HG03521 (cell line): ENCODE results near the gene MAD1L1.

Experiments
- ATAC-seq: cut with Tn5 transposase; IDR thresholded peaks from one replicate; pipeline ENCODE4 v1.9.1; 2021; ENCODE audit warnings: mild to moderate bottlenecking, moderate library complexity; ENCODE audit not compliant: unreplicated experiment

The MAD1L1 gene

GRCh38 chr7:2242541-2243429 lies 10.0 kb upstream of the MAD1L1 start:
- no peak for ATAC-seq

DNA sequence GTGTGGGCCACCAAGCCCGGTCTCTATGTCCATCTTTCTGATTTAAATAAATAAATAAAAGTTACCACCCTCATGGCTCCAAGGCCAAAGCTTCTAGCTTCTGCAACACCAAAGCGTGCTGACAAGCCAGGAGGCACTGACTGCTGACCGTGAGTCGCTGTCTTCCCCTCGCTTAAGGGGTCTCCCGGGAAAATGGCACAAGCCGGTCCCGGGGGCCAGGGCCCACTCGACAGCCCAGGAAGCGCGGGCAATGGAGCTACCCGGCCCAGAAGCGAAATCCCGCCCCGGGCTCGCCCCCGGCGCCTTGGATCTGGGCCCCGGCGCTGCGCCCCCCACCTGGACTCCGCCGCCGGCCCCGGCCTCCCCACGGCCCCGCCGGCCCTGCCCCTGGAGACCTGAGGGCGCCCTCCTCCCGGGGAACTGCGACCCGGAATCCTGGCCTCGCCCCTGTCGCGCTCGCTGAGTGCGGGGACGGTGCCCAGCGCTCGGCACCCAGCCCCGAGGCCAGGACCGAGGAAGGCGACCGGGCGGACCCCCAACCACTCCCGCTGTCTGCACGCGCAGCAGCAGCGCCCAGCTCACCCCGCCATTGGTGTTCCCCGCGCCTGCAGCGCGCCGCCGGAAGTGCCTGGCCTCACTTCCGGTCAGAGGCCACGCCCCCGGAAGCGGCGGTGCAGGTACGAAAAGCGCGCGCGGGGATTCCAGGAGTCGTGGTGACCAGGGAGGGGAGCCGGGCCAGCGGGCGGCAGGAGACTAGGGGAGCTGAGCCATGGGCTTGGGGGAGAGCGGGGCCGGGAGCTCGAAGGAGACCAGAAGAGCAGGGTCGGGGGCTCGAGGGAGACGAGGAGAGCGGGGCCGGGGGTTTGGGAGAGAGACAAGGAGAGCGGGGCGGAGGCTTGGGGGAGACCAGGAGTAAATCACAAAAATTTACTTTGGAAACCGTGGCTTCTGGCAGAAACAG lies 9.1 kb upstream of the MAD1L1 start, which contains the start of the genes MRM2 and NUDT1:
TSS of gene MRM2 (minus strand) at position 626 of the 961 bp plus-strand sequence. CDS start at position 590, 36 bp downstream.
TSS of gene NUDT1 (plus strand) at position 647 of the 961 bp plus-strand sequence. CDS start 2,349 bp downstream, outside the sequence.
- ATAC-seq: peak; percentile 80

DNA sequence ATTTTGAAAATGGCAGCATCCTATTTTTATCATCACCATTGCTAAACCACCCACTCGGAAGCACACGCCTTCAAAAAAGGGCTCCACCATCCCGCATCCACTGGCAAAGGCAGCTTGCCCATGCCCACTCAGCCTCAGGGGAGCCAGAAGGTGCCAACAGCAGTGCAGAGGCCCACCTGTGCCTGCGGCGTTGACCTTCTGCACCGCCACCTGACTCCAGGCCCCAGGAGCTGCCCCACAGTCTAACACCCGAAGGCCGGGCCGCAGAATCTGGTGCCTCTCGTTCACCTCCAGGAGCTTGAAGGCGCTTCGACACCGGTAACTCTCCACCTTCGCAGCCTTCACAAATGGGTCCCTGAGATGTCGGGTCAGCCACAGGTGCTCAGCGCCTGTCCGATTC lies 6.5 kb upstream of the MAD1L1 start:
- no peak for ATAC-seq

- peak; percentile 47 for ATAC-seq
Measured at GRCh38 chr7:2237109-2237602, 4.4 kb upstream of the MAD1L1 start.

GRCh38 chr7:2233926-2234325 lies 1.2 kb upstream of the MAD1L1 start:
- no peak for ATAC-seq

GRCh38 chr7:2231992-2232765 lies 566 bp downstream of the MAD1L1 start:
- peak; percentile 23 for ATAC-seq

GRCh38 chr7:2230882-2231281 lies 1.9 kb downstream of the MAD1L1 start:
- no peak for ATAC-seq

DNA sequence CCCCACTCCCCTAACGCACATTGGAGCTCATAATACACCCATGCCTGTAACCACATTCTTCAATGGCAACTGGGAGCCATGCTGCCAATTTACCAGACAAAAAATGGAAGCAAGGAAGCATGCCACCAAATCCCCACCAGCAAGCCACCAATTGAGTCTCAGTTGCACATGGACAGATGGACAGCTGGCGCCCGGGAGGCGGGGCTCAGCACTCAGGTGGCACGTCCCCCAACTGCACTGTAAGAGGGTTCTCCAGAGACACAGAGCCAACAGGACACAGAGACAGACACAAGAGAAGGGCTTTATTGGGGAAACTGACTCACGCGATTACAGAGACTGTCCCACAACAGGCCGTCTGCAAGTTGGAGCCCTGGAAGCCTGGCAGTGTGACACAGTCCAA lies 2.5 kb downstream of the MAD1L1 start:
- no peak for ATAC-seq

GRCh38 chr7:2229467-2229866 lies 3.3 kb downstream of the MAD1L1 start:
- ATAC-seq: no peak

DNA sequence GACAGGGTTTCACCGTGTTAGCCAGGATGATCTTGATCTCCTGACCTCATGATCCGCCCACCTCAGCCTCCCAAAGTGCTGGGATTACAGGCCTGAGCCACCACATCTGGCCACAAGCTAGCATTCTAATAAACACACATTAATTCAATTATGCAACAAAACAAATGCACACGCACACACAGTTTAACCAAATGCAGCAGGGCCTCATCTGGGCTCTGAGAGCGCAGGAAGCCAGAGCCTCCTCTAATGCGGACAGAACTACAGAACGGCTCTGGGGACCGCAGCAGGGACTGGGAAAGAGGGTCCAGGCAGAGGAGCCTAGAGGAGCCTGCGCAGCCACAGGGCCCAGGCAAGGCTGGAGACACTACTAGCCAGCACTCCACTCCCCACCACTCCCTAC lies 3.8 kb downstream of the MAD1L1 start:
- no peak for ATAC-seq

GRCh38 chr7:2227699-2228098 lies 5.0 kb downstream of the MAD1L1 start:
- no peak for ATAC-seq

GRCh38 chr7:2225830-2226229 lies 6.9 kb downstream of the MAD1L1 start:
- ATAC-seq: no peak

- ATAC-seq: no peak
Measured at GRCh38 chr7:2225336-2225735, 7.4 kb downstream of the MAD1L1 start.

DNA sequence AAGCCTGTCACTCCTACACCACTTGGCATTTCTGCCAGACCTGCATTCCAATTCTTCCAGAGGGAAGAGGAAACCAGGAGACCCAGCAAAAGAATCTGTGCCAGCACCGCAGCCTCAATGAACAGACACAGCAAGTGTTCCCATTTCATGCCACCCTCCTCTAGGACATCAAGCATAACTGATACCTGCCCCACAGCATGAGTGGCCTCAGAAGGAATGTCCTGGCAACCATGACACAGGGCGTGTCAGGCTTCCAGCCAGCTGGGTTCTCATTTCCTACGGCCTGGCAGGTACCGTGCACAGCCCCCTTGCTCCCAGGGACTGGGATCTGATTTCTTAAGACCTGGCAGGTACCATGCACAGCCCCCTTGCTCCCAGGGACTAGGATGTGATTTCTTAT lies 7.8 kb downstream of the MAD1L1 start:
- ATAC-seq: no peak

DNA sequence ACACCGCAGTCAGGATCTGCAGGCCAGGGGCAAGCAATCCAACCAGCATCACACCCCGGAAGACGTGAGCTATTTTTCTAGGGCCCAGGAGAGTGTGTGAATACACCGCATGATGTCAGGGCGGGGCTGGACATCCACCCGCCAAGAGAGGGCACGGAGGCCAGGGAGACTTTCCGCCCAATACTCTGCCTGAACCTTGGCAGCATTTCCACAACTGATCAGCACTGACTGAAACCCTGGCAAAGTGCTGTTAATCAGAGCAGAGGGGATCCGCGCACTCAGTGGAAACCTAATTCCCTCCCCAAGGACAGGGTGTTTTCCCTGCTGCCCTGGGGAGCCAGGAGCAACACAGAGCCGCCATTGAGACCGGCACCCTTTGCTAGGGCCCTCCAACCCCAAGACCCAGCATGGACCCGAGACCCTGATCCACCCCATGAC lies 8.2 kb downstream of the MAD1L1 start:
- no peak for ATAC-seq

DNA sequence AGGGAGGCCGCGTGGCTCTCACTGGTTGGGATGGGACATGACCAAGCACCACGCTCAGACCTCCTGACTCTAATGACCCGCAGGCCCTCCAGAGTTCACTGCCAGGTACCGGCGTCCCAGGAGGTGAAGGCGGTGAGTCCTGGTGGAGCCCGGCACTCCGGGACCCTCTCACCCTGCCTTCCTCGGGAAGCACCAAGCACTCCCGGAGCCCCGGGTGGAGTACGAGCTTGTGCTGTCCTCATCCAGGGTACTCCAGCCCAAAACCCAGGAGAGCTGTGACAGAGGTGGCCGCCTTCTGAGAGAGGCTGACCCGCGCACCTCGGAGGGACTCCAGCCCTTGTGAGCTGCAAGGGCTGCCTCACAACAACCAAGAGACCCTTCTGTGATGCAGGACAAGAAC lies 9.4 kb downstream of the MAD1L1 start:
- ATAC-seq: no peak

DNA sequence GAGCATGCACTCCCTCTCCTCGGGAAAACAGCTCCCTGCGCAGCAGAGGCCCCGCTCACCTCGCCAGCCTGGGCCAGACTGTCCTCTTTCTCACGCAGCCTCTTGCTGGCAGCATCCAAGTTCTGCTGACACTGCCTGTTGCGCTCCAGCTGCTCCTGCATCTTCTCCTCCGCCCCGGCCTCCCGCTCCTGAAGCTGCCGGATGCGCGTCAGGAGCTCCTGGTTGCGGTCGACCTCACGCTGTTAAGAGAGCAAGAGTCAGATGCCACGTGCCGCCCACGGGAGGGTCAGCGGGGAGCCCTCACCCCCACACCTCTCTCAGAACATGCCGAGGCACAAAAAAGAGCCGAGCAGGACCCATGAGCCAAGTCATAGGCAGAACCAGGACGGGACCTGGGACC lies 10.2 kb downstream of the MAD1L1 start:
- ATAC-seq: no peak

DNA sequence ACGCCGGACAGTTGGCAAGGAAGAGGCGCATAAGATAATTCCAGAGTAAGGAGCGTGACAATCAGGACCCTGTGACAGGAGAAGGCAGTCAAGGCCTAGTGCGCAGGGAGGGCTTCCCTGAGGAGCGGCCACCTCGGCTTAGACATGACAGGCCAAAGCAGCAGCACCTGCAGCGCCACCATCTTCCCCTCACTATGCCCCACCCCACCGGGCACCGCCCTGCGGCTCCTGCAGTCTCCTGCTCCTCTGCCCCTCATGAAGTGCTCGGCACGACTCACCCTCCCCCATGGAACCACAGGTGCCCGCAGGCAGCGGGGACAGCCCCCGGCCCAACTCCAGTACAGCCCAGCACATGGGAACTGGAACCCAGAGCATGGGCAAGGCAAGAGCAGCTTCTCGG lies 11.8 kb downstream of the MAD1L1 start:
- no peak for ATAC-seq

- no peak for ATAC-seq
Measured at GRCh38 chr7:2220506-2220905, 12.2 kb downstream of the MAD1L1 start.

DNA sequence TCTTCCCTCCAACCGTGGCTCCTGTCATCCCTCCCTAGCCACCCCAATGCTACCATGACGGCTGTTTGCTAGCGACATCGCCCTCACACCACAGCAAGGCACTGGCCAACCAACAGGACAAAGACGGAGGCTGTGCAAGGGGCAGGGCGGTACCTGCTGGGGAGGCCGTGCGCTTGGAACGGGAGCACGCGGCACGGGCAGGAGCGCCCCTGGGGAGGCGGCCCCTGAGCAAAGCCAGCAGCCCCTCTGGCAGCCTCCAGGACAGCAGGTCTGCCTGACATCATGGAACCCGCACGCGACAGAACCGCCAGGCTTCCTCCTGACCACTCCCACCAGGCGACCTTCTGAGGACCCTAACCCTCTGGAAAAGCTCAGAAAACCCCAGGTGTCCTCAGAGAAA lies 12.7 kb downstream of the MAD1L1 start:
- no peak for ATAC-seq
